Ramos (cell line): ENCODE data around the gene ALKBH6.
"Not testable (repeated sequence)": the region's sequence is repeated elsewhere in the genome, so short reads cannot be mapped to it uniquely, and the experiment has no call there.

Experiments
- in situ Hi-C: fragments of 300-500 bp; cut with MboI; formaldehyde crosslinking; loops from one replicate; pipeline ENCODE4 v1.14.3; 2022; ENCODE audit warnings: low sequenced_read_pairs; ENCODE audit not compliant: unreplicated experiment

ALKBH6 gene

DNA sequence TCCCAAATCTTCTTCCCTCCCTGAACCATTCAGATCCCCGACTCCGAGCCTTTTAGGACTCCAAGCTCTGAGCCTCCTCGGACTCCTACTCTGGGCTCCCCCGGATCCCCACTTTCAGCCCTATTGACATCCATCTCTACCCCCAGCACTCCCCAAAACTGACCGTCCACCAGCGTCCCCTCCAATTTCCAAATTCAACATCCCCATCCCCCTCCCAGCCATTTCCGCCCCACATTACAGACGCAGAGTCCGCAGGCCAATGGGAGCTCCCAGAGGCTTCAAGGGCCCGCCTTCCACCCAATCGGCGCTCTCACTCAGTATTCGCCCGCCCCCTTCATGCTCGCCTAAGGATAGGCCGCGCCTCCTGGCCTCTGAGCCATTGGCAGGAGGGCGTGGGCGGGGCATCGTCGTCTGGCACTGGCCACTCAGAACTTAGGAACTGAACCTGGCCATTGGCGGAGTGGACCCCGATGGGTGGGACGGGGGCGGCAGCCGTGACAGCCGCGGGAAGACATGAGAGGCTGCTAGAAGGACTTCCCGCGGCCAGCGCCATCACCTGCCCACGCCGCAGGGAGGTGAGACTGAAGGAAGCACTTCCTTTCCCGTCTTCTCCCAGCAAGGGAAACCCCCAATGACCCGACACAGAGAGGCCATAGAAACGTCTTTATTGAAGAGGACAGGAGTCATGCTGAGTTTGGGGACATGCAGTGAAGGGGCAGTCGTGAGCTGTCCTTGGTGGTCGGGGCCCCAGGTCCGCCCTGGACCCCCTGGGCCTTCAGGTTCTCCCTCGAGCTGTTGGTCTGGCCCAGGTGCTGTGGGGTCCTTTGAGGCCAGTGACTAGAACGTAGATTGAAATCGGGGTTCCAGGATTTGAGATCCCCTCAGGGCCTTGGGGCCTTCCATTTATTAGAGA, at the start of gene ALKBH6:
Gene ALKBH6, minus strand, starts transcription at position 202 of the 913 bp plus-strand sequence. CDS start 816 bp downstream, outside the sequence.
- in situ Hi-C loops, result no loop called here

DNA sequence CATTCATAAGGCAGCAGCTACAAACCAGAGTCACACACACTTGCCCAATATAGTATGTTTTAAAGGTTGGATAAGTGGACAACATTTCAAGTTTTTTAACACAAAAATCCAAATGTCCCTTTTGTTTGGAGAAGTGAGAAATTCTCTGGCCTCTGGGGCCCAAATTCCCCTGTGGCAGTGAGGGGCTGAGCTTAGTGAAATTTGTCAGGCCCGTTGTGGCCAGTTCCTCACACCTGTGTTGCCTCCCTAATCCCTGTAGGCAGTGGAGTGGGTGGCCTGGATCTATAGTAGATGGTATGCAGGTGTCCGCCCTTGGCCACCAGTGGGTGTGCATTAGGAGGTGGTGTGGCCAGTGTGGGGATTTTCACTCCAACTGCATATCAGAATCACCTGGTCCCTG, 47.4 kb upstream of the ALKBH6 start:
- in situ Hi-C loops, result no loop called here

DNA sequence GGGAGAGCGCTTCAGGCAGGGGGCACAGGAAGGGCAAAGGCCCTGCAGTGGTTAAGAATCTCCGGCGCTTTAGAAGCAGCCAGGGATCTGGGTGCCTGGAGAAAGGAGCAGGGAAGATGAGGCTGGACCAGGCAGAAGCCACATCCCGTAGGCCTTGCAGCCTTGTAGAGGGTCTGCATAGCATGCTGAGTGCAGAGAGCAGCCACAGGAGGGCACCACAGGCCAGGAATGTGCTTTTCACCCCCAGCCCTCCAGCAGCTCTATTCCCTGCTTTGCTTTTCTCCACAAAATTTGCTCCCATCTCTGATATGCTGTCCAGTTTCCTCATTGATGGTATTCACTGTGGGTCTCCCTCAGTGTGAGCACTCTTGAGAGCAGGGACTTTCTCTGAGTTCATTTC, 46.4 kb upstream of the ALKBH6 start:
- in situ Hi-C loops, result no loop called here

DNA sequence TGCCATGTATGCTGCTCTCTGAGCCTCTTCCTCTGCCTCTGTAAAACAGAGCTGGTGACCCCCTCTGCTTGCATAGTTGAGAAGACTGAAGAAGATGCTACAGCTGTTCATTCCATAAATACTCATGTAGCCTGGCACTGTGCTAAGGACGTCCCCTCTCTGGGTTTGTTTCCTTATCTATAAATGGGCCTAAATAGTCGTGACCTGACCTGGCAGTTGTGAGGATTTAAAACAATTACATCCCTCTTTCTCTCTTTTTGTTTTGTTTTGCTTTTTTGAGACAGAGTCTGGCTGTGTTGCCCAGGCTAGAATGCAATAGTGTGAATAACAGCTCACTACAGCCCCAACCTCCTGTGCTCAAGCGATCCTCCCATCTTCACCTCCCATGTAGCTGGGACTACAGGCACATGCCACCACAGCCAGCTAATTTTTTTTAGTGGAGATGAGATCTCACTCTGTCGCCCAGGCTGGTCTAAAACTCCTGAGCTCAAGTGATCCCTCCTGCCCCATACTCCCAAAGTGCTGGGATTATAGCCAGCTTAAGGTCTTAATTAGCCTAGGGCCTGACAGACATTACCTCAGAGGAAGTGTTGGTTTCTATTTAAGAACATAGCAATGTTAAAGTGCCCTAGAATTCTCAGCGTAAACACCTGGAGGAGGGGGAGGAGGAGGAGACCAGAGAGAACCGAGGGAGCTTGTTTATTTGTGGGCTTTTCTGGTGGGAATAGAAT, 45.3 kb upstream of the ALKBH6 start:
- in situ Hi-C loops, result no loop called here

DNA sequence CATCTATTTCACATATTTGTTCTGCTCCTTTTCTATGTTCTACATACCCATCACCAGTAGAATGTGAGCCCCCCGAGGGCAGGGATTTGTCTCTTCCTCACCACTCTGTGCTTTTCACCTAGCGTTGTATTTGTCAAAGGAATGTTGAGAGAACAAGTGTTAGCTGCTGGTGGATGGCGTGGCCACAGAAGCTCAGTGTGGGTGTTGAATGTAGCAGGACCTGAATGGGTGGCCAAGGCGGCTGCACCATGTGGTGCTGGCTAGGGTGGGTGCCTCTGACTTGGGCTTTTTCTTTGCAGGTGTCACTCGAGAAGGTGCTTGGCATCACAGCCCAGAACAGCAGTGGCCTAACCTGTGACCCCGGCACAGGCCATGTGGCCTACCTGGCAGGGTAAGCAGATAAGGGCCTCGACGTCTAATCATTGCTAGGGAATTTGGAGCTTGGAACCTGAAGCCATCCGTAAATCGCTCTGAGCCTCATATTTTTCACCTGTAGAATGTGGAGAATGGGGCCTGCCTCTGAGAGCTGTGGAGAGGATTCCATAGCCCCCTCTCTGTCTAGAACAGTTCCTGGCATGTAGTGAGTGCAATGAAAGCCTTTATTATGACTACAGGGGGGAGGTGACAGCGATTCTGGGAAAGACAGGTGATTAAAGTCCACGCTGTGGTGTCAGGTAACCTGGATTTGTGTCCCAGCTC, 44.6 kb upstream of the ALKBH6 start:
- in situ Hi-C loops, result no loop called here

DNA sequence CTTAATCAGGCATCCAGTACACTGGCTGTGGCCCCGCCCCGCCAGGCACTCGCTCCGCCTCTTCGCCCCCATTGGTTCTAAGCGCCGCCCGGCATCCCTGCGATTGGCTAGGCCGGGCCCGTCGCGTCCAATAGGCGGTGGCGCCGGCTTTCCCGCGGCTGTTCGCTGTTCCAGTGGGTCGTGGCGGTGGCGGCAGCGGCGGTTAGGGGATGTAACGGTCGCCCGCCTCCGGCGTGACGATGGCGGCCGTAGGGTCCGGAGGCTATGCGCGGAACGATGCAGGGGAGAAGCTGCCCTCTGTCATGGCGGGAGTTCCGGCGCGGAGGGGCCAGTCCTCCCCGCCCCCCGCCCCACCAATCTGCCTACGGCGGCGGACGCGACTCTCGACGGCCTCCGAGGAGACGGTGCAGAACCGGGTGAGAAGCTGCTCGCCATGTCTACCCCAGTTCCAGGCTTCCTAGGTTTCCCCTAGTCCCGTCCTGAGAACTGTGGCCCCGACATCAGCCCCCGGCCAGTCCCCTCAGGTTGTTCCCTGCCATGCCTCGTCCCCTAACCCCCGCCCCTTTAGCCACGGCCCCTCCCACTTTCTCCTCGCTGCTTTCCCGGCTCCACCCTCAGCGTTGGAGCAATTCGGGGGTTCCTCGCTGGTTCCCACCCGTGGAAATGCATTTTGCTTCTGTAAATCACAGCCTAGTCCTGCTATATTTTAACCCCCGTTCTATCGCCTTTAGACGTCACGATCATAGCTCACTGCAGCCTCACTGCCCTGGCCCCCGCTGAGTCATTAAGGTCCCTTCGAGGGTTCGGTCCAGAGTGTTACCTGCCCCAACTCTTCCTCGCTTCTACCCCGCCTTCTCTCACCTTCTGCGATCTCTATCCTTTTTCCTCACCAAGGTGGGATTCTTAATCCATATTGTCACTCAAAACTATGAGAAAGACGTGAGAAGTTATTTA, 41.0 kb upstream of the ALKBH6 start, which contains the start of gene WDR62:
Gene WDR62, plus strand, starts transcription at position 165 of the 954 bp plus-strand sequence. Its CDS starts 75 bp downstream, at position 240.
- in situ Hi-C loops, result no loop called here

DNA sequence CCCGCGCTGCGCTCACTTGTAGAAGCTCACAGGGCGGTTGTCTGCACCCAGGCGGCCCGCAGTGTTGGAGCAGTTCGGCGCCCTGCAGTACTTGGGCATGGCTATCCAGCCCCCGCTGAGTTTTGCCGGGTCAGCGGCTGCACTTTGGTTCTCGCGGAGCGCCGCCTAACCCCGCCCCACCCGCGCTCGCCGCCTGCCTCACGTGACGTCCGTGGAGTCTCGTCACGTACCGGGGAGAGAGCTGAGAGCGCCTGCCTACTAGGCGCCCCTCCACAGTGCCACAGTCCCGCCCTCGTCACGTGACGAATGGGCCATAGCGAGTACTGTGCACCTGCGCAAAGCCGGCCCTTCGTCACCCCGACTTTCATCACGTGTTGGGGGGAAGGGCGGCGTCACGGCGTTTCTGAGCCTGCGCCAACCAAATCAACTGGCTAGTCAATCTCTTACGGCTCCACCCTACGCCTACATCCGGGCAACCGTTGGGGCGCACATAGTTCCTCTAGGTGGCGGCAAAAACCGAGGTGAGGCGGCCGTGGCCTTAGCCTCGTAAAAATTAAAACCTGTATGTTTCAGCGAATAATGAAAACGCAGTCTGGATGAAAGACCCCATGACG, 40.2 kb upstream of the ALKBH6 start, which contains the start of gene THAP8:
Gene THAP8, minus strand, starts transcription at position 167 of the 614 bp plus-strand sequence. Its CDS starts 68 bp downstream, at position 99.
- in situ Hi-C loops, result no loop called here

DNA sequence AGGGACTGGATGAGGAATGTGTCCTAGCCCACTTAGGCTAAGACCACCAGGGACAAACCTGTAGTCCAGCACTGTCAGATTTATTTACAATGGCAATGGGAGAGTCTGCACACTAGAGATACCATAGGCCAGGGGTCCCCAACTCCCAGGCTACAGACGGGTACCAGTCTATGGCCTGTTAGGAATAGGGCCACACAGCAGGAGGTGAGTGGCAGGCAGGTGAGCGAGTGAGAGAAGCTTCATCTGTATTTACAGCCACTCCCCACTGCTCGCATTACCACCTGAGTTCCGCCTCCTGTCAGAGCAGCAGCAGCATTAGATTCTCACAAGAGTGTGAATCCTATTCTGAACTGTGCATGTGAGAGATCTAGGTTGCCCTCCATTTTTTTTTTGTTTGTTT, 37.6 kb upstream of the ALKBH6 start:
- in situ Hi-C loops, result no loop called here

DNA sequence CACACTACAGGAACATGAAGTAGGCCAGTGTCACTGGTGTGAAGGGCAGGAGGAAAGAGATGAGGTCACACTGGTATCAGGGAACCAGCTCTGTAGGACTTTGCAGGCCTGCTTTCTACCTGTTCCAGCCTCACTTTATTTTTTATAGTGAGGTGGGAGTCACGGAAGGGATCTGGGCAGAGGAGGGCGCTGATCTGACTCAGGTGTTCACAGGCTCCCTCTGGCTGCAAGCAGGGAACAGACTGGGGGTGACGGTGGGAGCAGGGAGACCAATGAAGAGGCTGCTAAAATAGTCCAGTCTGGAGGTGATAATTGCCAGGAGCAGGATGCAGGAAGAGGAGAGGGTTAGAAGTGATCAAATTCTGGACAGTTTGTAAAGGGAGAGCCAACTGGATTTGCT, 37.2 kb upstream of the ALKBH6 start:
- in situ Hi-C loops, result no loop called here

DNA sequence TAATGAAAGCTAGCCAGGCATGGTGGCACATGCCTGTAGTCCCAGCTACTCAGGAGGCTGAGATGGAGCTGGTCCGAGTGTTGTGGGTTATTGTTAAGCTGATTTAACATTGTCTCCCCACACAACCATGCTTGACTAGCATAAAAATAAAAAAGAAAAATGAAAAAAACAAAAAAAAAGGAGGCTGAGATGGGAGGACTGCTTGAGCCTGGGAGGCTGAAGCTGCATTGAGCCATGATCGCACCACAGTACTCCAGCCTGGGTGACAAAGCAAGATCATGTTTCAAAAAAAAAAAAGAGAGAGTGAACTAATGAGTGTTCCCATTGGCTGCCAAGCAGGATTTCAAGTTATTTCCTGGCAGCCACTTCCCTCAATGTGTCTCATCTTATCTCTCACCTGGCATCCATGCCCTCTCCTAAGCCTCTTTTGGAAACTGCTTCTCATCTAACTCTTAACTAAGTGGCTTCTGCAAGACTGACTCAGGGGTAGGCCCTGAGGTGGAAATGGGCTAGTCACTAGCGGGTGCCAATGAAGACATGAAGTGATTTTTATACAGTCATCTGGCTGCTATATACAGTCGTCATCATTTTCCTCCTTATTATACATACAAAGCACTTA, 35.2 kb upstream of the ALKBH6 start:
- in situ Hi-C loops, result no loop called here

DNA sequence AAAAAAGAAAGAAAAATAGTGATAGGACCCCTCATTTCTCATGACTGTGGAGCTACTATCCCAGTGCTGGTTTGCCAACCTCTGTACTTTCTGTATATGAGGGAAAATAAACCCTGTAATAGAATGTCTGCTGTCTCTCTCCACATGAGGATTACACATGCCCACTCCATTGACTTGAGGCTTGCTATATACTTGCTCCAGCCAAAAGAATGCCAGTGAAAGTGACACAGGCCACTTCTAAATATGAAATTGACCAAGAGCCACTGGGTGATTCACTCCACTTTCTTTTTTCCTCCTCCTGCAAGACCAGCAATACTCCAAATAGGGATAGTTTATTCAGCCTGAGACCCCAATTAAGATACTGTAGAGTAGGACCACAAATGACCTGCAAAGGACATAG, 33.8 kb upstream of the ALKBH6 start:
- in situ Hi-C loops, result no loop called here

DNA sequence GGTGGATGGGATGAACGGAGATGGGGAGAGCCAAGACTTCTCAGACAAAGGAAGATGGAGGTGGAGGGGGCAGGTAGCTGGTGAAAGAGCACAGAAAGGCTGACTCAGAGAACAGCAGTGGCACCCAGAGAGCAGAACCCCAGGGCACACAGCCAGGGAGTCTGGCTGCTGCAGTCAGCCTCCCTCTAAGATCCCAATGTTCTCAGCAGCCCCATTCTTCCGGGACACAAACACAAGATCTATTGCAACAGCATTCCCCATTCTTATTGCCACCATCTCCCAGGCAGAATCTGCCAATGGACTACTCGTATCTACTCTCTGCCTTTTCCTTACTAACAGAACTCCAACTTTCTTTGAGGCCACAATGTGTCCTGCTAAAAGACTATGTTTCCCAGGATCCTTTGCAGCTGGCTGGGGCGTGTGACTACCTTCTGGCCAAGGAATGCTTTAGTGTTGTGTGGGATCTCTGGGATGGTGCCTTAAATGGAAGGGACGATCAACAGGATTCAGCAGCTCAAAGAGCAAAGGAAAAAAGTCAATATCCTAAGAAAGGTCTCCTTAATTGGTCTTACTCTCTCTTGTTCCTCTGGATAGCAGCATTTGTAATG, 32.5 kb upstream of the ALKBH6 start:
- in situ Hi-C loops, result no loop called here

DNA sequence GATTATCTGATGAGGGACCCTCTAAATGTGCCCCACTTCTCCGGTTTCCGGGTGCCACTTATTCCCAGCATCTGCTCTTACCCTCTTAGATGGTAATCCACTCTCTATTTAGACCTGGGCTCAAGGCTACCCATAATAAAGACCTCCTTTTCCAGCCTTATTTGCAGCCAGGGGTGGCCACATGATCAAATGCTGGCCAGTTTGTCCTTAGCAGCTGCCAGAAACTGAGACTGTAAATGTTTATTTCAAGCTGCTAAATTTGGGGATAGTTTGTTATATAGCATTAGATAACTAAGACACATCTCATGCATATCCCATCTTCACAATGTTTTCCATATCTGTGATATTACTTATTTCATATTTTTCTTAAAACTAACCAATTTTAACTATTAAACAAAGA, 29.9 kb upstream of the ALKBH6 start:
- in situ Hi-C loops, result no loop called here

DNA sequence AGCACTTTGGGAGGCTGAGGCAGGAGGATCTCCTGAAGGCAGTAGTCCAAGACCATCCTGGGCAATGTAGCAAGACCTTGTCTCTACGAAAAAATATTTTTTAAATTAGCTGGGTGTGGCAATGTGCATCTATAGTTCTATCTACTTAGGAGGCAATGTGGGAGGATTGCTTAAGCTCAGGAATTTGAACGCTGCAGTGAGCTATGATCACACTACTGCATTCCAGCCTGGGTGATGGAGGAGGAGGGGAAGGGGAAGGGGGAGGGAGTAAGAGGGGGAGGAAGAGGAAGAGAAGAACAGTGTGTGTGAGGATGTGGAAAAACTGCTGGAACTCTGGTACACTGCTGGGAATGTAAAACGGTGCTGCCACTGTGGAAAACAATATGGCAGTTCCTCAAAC, 27.8 kb upstream of the ALKBH6 start:
- in situ Hi-C loops, result no loop called here

DNA sequence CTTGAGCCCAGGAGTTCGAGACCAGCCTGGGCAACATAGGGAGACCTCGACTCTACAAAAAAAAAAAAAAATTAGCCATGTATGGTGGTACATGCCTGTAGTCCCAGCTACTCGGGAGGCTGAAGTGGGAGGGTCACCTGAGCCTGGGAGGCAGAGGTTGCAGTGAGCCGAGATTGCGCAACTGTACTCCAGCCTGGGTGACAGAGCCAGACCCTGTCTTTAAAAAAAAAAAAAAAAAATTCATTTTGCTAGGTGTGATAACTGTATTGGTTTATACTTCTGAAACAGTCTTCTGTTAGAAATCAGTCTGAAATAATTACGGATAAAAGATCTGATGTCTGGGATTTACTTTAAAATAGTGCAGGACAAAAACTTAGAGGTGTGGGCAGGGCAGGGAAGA, 27.1 kb upstream of the ALKBH6 start:
- in situ Hi-C loops, result not testable (repeated sequence)

DNA sequence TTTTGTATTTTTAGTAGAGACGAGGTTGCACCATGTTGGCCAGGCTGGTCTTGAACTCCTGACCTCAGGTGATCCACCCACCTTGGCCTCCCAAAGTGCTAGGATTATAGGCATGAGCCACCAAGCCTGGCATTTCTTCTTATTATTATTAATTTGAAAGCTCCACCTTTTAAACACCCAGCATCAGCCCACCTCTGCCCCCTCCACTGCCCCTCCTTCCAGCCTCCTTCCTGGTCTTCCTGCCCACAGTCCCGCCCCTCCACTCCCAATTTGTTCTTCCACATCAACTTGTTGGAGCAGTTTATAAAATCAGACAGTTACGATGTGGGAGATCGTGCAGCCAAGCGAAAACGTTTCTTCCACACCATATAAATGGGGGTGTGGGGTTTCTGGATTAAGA, 26.5 kb upstream of the ALKBH6 start:
- in situ Hi-C loops, result no loop called here

DNA sequence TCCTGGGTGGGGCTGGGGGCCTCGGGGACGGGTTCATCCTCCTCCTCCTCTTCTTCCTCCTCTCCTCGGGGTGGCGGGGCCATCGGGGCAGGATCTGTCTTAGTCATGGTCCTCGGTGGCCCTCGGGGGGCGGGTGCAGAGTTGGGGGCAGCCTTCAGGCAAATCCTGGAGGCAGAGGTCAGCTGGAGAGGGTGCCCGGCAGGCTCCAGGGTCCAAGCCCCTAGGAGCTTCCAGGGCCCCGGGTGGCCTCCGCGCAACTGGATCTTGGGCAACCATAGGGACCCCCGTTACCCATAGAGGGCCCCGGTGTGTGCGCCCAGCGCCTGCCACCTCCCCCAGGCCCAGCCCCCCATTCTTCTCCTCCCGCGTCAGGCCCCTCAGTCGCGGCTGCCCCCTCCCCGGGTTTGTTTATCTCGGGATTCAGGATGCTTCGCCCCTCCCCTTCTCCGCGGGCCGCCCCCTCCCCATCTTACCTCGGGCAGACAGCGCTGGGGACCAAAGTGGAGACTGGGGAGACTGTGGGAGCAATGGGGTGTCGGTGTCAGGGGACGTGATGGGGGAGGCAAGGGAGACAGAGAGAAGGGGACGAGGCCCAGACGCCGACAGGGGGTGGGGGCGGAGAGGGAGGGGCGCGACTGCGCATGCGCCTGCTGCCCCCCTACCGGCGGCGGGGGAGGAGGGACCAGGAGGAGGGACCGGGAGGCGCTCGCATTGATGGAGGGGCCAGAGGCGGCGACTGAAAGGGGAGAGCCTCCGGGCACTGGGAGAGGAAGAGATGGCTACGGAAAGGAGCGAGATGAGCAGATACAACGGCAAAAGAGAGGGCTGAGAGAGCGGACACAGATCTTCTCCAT, 18.5 kb upstream of the ALKBH6 start, which contains the start of gene CLIP3:
Gene CLIP3, minus strand, starts transcription at position 623 of the 854 bp plus-strand sequence. Its CDS starts 516 bp downstream, at position 107.
- in situ Hi-C loops, result no loop called here
